ENCODE data around the gene FMC1.
"Not testable (repeated sequence)": the region's sequence is repeated elsewhere in the genome, so short reads cannot be mapped to it uniquely, and the experiment has no call there.

Gene FMC1, protein sequence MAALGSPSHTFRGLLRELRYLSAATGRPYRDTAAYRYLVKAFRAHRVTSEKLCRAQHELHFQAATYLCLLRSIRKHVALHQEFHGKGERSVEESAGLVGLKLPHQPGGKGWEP

DNA sequence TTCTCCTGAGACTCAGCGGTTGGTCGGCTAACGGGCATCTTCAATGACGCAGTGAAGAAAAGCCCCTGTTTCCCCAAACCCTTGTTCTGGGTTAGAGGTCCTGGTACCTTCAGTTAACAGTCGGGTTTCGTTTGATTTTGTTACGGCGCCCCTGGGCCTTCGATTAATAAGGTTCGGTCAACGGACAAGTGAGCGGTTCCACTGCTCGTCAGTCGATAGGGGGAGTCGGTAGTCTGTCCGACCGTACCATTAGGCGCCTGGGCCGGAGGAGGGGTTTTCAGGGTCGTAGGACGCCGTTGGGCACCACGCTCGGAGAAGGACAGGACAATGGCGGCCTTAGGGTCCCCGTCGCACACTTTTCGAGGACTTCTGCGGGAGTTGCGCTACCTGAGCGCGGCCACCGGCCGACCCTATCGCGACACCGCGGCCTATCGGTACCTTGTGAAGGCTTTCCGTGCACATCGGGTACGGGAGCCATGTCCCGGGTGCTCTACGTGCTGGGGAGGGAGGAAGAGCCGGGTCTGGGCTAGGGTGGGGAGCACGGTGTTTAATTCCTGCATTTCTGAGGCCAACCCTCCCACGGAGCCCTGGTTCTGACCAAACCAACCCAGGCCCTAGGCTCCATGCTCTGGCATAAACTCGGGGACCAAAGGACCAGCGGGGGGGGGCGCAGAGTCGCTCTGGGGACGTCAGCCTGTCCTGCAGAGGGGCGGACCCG, at the start of gene FMC1:
Gene FMC1, plus strand, starts transcription at position 280 of the 718 bp plus-strand sequence. Its CDS starts 48 bp downstream, at position 328.
- DNase-seq = peak; percentile 76

DNA sequence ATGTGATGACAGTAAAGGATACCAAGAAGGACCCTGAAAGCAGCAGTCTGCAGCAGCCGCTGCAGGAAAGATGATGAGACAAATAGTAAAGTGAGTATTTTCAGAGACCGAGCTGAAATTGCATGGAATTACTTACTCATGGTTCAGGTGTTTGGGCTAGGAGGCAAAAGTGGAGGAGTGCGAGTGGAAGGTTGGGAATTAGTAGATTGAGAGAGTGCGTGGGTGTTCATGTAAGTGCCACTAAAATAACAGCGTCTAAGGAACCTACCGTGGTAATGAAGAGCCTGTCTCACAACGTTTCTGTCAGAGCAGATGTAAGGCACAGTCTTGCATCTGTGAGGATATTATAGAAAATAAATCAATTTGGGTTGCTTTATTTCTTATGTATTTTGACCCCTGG, 48.3 kb upstream of the FMC1 start:
- DNase-seq = no peak

DNA sequence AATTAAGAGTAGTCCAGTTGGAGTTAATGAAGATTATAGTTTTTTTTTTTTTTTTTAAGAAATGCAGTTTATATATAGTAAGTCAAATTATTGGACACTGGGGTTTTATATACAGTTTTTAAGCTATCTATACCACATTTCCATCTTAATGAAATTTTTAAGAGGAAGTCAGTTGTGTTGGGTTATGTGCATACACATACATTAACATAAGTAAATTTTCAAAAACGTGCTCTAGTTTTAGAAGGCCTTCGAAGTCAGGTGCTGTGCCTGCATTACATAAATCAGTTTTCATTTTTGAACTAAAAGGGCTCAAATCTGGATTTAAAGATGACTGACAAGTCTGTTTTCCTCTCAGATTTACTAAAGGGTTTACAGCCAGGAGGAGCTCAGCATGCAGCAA, 47.6 kb upstream of the FMC1 start:
- DNase-seq = no peak

DNA sequence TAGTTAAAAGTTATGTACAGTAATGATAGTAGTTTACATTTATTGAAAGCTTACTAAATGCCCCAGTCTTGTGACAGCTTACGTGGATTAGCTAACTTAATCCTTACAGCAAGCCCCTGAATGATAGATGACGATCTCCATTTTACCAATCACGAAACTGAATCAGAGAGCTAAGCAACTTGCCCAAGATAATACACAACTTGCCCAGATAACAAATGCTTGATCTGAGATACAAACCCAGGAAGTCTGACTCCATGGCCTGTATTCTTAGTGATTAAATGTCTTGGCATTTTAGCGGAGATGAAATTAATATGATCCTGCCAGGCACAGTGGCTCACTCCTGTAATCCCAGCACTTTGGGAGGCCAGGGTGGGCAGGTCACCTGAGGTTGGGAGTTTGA, 46.9 kb upstream of the FMC1 start:
- no peak for DNase-seq

DNA sequence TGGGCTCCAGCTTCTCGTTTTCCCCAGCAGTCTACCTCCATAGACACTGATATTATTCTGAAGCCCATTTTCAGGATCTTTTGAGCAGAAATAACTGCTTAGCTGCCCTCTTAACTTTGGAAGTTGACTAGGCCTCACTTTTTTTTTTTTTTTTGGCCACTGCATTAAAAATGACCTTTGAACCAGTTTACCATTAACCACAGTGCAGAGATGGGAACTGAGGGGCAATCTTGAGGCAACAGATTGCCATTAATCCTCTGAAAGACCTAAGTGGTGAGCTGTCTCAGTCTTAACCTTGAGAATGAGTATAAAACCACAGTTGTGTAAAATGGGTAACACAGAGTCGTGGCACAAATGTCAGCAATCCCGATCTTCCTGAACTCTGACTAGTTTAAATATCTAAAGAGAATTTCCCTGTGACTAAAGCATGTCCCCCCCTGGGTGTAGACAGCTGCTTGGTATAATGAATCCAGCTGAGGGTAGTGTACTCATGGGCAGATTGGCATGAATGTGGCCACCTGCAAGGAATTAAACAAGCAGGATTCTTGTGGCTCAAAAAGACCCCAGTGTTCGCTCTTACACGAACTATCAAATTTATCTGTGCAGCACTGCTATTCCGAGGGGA, 46.1 kb upstream of the FMC1 start:
- no peak for DNase-seq

DNA sequence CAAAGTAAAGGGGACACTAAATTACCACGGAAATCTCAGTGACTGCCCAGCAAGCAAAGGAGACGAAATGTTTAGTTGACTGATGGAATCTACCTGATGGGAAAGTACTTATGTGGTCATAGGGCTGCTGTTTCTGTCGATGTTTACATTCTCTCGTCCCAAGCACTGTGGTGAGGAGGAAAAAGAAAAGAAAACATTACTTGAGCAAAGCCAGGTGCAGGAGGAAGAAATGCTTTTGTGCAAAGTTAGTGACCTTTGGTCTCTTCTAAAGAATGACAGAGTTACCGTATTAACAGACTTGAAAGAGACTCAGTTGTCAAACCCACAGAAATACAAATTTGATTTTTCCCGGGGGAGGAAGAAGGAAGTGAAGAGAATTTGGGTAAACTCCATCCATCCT, 43.3 kb upstream of the FMC1 start:
- DNase-seq = no peak

DNA sequence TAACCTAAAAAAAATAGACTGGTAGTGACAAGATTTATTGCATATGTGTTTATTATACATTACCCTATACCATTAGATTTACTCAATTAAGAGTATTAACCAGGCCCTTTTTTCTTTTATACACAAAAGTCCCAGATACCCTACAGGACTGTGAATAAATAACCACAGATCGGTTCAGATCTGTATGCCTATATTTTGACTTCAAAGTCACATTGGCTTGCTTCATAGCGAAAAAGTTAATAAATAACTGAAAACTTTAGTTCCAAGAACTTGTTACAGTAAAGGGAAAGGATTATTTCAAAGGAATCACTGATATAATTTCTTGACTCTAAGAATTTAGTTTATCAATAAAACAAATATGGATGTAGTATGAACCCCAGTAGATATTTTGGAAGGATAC, 41.8 kb upstream of the FMC1 start:
- DNase-seq = no peak

DNA sequence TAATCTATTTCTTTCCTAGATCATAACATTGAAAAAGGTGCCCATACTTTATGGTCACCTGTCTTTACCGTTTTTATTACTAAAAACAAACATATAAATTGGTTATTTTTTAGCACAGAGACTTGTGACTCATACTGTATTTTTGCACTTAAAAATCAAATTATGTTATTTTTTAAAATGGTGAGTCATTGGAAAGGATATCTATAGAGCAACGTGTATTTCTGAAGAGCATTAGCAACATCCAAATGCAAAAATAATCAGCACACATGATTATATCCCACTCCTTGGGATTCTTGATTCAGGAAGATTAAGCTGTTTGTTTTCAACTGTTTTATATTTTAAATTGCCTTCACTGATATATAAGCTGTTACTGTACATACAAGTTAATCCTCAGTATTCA, 40.7 kb upstream of the FMC1 start:
- no peak for DNase-seq

DNA sequence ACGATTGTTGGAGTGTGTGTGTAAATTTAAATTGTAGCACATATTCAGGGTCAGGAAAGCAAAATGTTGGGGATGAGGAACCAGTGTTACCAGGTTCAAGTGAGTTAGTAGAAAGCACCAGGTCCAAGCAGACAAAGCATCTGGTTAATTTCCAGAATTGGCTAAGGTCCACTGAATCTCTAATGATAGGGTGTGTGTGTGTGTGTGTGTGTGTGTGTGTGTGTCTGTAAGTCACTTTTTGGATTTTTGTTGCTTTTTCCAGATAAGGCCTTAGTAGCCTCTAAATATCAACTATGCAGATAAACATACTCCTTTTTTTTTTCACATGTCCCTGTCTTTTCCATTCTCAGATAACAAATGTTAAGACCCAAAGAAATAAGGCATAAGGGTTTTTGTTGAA, 36.6 kb upstream of the FMC1 start:
- no peak for DNase-seq

DNA sequence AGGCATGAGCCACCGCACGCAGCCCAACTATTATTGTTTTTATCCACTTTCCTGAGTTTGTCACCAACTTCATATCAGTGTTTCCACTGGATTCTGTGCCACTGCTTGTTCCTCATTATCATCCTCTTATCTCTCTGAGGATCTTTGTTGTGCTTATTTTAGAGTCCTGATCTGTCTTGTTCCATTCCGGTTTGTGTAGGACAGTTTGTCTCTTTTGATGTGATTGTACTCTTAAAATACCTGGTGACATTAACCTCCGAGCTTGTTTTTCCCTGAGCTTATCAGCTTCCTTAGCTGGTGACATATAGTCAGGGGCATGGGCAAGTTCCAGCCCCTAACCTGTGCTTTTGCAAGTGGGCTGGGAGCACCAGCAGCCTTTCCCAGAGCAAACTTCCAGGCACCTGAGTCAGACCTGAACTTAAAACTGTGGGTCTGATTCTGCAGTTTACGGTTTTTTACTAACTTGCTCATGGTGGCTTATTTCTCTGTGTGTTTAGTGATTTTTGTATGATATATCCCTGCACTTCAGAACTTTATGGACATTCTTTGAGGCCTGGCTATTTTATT, 23.1 kb upstream of the FMC1 start:
- no peak for DNase-seq

DNA sequence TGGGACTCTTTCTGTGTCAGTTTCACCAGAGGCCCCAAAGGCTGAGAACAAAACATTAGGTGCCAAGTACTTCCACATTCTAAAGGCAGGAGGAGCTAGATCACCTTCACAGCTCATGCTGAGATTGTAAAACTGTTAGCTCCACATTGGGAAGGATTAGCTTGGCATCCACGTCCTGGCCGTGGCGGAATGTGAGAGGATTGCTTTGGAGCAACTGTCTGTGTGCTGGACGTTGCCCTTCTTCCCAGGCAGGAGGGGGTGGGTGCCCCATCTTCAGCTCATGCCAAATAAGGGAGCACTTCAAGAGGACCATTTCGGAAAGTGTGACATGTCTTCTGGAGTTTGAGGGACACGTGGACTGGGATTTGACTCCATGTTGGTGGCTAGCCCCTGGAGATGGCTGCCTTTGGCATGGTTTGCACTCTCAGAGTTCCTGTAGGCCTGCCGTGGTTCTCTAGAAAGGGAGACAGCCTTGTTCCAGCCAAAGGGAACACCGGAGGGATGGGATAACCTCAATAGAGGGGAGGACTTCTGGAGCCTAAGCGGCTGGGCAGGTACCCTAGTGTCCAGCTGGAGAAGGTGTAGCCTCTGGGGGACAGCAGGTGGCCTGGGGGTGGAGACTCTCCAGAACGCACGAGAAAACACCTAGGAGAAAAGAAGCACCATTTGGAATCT, 19.9 kb upstream of the FMC1 start:
- no peak for DNase-seq

DNA sequence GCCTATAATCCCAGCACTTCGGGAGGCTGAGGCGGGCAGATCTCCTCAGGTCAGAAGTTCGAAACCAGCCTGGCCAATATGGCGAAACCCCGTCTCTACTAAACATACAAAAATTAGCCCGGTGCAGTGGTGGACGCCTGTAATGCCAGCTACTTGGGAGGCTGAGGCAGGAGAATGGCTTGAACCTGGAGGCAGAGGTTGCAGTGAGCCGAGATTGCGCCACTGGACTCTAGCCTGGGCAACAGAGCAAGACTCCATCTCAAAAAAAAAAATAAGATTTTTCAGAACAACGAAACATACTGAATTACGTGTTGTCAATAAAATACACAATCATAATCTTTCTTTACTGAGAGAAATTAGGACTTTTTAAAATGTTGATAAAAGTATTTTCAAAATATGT, 16.4 kb upstream of the FMC1 start:
- not testable (repeated sequence) for DNase-seq

DNA sequence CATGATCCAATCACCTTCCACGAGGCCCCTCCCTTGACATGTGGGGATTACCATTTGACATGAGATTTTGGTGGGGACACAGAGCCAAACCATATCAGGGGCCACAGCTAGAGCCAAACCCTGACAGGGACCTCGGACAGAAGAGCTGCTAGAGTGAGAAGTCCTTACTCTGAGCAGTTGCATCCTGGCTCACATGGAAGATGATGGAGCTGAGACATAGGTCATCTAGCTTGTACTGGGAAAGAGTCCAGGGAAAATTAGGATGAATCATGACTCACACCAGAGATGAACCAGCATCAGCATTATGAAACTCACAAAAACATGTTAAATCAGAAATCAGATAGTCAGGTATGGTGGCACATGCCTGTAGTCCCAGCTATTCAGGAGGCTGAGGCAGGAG, 12.8 kb upstream of the FMC1 start:
- DNase-seq = no peak

DNA sequence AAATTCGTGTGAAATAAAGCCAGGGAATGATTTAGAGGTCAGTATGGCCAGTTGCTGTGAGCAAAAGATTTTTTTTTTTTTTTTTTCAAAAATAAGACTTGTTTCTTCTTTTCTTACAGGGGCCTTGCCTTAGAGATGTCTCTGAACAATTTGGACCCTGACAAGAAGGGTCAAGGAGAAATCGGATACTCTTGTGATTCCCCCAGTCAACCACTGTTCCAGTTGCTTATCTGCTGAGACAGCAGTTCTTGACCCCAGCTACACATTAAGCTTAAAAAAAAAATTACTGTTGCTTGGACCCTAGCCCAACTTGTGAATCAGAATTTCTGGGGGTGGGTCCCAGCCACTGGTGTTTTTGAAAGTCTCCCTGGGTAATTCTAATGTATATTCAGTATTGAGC, 12.0 kb upstream of the FMC1 start:
- DNase-seq = no peak

DNA sequence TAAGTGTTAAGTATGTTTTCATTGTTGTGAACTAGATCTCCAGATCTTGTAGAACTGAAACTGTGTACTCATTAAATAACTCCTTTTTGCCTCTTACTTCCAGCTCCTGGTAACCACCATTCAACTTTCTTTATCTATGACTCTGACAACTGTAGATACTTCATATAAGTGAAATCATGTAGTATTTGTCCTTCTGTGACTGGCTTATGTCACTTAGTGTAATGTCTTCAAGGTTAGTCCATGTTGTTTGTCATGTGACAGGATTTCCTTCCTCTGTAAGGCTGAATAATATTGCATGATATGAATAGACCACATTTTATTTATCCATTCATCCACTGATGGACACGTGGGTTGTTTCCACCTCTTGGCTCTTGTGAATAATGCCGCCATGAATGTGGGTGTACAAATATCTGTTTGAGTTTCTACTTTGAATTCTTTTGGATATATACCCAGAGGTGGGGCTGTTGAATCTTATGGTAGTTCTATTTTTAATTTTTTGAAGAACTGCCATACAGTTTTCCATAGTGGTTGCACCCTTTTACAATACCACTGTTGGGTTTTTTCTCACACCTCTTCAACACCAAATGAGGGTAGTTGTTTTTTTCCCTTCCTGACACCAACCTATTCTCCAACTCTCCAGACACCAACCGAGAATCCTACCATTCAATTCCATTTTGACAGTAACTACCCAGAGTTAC, 10.7 kb upstream of the FMC1 start:
- DNase-seq = no peak

DNA sequence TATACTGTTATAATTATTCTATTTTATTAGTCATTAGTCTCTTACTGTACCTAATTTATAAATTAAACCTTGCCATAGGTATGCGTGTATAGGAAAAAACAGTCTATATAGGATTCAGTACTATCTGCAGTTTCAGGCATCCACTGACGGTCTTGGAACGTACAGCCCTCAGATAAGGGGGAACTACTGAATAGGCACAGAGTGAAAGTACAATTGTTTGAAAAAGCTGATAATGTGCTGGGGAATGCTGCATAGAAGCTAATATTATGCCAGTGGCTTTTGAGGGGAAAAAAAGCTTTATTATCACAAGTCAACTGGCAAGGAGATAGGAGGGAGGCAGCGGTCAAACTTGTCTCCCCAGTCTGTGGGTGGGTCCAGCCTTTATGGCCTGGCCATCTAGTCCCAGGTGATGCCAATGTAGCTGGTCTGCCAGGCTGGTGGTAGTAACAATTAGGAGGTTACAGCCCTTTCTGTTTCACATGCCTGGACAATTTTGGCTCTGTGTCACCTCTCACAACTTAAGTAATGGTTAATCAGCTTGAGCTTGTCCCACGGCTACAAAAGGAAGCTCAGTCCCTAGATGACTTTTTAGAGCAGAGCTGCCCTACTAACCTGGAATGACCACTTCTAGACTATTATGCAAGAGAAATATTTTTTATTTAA, 8.3 kb upstream of the FMC1 start:
- DNase-seq = no peak

DNA sequence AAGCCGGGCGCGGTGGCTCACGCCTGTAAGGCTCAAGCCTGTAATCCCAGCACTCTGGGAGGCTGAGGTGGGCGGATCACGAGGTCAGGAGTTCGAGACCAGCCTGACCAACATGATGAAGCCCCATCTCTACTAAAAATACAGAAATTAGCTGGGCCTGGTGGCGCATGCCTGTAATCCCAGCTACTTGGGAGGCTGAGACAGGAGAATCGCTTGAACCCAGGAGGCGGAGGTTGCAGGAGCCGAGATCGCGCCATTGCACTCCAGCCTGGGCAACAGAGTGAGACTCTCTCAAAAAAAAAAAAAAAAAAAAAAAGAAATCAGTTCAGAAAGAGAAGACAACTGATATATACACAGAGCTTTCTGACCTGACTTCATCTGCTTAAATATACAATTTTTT, 7.7 kb upstream of the FMC1 start:
- DNase-seq = not testable (repeated sequence)

DNA sequence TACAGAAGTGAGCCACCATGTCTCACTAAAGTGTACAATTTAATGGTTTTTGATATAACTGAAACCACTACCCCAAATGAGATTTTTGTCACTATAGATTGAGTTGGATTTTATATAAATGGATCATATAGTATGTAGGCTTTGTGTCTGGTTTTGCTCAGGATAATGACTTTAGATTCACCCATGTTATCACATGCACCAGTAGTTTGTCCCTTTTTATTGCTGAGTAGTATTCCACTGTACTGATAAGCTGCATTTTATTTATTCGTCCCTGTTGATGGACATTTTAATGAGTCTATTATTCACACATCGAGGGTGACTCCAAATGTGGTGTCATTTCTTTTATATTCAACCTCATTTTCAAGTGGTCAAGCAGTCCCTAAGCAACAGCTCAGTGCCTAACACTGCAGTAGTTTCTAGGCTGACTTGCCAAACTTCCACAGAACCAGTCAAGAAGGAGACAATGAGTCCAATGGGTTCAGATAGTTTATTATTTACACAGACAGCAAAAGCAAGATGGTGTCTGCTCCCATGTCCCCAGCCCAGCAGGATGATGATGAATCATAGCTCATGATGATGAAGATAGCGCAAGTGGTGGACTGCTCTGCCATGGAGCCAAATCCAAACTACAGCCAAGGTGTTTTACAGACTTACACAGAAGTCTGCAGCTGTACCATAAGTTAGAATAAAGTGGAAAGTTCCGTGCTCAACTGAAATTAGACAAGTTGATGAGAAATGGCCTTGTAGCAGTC, 6.6 kb upstream of the FMC1 start:
- DNase-seq = no peak

DNA sequence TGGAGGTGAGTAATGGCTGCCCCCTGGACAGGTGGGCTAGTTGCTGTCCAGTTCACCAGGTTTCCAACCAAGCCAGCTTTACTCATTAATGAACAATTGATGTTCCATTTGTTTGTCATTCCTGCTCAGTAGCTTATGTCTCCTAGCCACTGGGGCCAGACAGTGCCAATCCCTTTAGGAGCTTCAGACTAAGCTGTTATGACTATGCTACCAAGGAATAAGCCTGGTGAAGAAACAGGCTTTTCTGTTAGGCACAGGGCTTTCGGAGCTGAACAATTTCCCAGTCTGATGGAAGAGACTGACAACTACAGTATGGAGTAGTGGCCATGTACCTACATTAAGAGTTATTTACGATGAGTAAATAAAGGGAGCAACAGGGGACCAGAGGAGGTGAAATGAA, 2.1 kb upstream of the FMC1 start:
- no peak for DNase-seq

DNA sequence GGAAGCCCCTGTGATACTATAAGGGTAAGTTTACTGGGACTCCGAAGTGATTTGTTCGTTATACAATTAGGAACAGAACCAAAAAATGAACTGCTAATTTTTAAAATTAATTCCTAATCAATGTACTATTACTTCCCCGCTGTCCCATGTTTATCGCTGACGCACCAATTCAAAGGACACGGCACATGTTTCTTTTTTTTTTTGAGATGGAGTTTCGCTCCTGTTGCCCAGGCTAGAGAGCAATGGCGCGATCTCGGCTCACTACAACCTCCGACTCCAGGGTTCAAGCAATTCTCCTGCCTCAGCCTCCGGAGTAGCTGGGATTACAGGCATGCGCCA, 1.5 kb upstream of the FMC1 start:
- DNase-seq = no peak

DNA sequence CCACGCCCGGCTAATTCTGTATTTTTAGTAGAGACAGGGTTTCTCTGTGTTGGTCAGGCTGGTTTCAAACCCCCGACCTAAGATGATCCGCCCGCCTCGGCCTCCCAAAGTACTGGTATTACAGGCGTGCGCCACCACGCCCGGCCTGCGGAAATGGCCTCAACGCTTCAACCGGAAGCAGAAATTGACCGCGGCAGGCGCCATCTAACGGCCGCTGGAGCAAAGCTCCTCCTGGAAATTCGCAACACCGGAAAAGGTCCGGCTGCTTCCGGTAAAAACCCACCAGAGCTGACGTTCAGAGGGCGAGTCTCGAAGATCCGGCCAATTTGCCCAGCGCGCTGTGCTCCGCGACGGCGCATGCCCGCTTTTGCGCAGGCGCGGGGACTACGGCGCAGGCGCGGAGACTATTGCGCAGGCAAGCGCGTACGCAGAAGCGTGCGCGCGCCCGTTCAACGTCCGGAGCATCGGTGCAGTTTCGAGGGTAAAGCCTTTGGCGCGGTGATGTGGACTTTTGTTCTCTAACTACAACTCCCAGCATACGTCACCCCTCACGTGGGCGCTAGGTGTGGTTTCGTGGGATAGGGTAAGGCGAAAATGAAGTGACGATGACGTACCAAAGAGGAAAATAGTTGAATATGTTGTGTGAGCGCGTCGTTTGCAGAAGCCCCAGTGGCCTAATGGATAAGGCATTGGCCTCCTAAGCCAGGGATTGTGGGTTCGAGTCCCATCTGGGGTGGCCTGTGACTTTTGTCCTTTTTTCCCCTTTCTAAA, 915 bp upstream of the FMC1 start:
- DNase-seq = peak; percentile 96

DNA sequence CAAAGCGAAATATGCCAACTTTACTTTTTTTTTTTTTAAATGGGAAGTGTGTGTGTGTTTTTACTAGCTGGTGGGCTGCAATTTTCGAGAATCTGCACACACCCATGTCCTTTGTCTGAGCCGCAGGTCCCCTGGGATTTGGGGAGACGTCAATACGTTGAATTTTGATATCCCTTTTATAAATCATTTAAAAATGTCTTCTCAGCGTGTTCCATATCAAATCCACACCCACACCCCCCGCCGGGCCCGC, 404 bp upstream of the FMC1 start:
- DNase-seq = no peak
